ENCODE results near the gene CCDC172. TPM values are rescaled to one million over a fixed set of nuclear protein-coding genes. Genes with fewer than 3 reads are reported as not detected.

CCDC172 gene
- total and polyA plus RNA-seq, 8 donors, result not detected

DNA sequence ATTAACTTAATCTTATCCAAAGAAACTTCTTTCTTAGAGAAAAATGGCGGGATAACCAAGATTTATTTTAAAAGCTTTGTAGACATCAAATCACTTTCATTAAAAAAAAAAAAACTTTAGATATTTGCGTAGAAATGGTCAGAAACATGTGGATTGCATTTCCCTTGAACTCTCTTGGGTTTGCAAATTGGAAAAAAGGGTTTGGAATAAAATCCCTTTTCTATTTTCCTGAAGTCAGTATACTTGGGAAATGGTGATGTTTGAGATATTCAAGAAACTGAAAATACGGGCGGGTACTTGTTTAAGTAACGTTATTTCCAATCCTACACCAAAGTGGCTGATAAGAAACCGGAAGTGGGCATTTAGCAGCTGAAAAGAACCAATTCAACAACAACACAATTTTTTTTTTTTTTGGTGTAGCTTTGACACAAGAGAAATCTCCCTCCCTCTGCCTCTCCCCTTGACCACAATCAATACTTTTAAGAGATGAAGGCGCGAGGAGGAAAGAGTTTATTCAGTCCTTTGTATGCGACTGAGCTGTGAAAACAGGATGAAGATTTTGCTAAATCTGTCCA, 37.5 kb upstream of the CCDC172 start:
- DNase-seq, result no peak
- intact Hi-C loops (cut with DNase I), result no loop called here
- Histone ChIP-seq H3K4me1 (no peaks in the 10 kb centered on the region), H3K27me3 (peaks cover 0 to 13% of the 10 kb centered on the region in 2 donors), H3K4me3 (no peak overlapping the region), H3K9me3 (no peaks in the 10 kb centered on the region), H3K36me3 (no peaks in the 10 kb centered on the region), H3K27ac (no peak overlapping the region)
- no peak for ATAC-seq
- TF ChIP-seq, protein P1, sequence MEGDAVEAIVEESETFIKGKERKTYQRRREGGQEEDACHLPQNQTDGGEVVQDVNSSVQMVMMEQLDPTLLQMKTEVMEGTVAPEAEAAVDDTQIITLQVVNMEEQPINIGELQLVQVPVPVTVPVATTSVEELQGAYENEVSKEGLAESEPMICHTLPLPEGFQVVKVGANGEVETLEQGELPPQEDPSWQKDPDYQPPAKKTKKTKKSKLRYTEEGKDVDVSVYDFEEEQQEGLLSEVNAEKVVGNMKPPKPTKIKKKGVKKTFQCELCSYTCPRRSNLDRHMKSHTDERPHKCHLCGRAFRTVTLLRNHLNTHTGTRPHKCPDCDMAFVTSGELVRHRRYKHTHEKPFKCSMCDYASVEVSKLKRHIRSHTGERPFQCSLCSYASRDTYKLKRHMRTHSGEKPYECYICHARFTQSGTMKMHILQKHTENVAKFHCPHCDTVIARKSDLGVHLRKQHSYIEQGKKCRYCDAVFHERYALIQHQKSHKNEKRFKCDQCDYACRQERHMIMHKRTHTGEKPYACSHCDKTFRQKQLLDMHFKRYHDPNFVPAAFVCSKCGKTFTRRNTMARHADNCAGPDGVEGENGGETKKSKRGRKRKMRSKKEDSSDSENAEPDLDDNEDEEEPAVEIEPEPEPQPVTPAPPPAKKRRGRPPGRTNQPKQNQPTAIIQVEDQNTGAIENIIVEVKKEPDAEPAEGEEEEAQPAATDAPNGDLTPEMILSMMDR (IDR thresholded peaks at IDR 0.05), result no peak

DNA sequence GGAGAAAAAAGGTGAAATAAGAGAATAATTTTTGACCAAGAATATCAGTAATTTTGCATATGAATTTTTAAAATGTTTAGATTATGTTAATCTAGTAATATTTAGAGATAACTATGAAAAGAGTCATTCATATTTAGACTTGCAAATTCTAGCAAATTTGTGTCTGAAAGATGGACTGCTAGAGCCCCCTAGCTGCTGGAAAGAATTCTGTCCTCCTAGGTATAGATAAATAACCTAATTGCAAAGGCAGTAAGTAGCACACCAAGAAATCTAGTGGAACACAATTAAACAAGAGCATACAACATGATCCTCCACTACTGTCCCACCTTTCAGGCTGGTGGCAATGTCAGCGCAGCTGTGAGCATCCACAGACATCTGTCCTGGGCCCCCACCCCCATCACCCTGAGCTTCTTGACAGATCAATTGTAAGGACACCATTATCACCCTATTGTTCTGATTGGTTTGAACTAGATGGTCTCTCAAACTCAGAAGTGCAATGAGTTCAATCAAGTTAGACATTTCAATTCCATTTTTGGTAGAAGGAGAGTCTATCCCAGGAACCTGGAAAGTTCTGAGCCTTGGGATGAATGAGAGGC, 36.2 kb upstream of the CCDC172 start:
- H3K27ac ChIP-seq, result no peak overlapping the region
- ATAC-seq (peak; percentile 60), DNase-seq (peak in 2 of 4 donors; percentile 51 to 72)
- H3K27me3 ChIP-seq, result peaks cover 0 to 13% of the 10 kb centered on the region in 2 donors
- no peak overlapping the region for H3K4me3 ChIP-seq
- no peaks in the 10 kb centered on the region for H3K4me1 ChIP-seq
- no peaks in the 10 kb centered on the region for H3K9me3 ChIP-seq
- TF ChIP-seq, protein P1 (IDR thresholded peaks at IDR 0.05), result peak; percentile 19 to 70
- no peaks in the 10 kb centered on the region for H3K36me3 ChIP-seq
- intact Hi-C loops (cut with DNase I), result no loop called here

DNA sequence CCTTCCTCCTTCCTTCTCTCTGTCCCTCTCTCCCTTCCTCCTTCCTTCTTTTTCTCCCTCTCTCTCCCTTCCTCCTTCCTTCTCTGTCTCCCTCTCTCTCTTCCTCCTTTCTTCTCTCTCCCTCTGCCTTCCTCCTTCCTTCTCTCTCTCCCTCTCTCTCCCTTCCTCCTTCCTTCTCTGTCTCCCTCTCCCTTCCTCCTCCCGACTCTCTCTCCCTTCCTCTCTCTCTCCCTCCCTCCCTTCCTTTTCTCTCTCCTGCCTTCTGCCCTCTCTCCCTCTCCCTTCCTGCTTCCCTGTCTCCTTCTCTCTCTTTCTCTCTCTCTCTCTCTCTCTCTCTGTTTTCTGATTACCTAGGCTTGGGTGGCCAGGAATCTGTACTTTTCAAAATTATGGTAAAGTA, 34.6 kb upstream of the CCDC172 start:
- H3K27ac ChIP-seq, result no peak overlapping the region
- no peak for ATAC-seq
- no peaks in the 10 kb centered on the region for H3K36me3 ChIP-seq
- DNase-seq, result no peak
- H3K4me1 ChIP-seq, result no peaks in the 10 kb centered on the region
- TF ChIP-seq, protein P1 (IDR thresholded peaks at IDR 0.05), result no peak
- H3K9me3 ChIP-seq, result no peaks in the 10 kb centered on the region
- intact Hi-C loops (cut with DNase I), result no loop called here
- peaks cover 0 to 13% of the 10 kb centered on the region in 2 donors for H3K27me3 ChIP-seq
- no peak overlapping the region for H3K4me3 ChIP-seq

DNA sequence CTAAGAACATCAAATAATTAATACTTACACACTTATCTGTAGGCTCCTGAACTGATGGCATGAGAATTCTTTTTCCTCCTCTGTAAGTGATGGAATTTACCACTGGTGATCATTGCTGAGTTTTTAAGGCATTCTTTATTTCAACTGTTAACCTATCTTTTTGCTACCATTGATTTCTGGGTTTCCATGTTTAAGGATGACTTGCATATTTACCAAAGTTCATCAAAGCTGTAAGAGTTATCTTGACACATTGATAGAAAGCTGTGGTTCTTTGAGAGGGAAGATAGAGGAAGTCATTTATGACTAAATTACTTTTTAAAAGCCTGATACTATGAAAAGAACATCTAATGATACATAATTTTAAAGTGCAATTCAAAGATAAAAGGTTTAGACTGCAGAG, 31.8 kb upstream of the CCDC172 start:
- TF ChIP-seq, protein P1 (IDR thresholded peaks at IDR 0.05), result no peak
- H3K9me3 ChIP-seq, result no peaks in the 10 kb centered on the region
- no peak overlapping the region for H3K4me3 ChIP-seq
- H3K4me1 ChIP-seq, result no peaks in the 10 kb centered on the region
- no peak for DNase-seq
- ATAC-seq, result no peak
- no peaks in the 10 kb centered on the region for H3K36me3 ChIP-seq
- intact Hi-C loops (cut with DNase I), result no loop called here
- no peak overlapping the region for H3K27ac ChIP-seq
- H3K27me3 ChIP-seq, result peaks cover 0 to 1% of the 10 kb centered on the region in 2 donors

DNA sequence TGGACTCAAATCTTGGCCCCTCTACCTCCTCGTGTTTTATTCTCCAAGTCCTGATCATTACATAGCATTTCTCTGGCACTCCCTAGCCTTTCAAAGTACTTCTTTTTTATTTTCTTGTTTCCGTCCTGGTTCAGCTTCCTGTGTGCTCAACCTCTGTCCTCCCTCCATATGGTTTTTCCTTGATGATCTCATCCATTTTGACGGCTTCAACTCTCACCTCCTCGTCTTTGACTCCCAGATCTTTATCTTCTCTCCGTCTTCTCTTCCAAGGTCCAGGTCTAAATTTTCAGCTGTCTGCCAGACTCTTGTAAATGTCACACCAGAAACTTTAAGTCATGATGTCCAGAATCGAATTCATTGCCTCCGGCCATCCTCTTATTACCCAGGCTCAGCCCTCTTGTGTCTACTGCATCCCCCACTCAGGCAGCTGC, 27.9 kb upstream of the CCDC172 start:
- ATAC-seq (no peak), DNase-seq (no peak)
- TF ChIP-seq, protein P1 (IDR thresholded peaks at IDR 0.05), result no peak
- intact Hi-C loops (cut with DNase I), result no loop called here
- no peaks in the 10 kb centered on the region for H3K36me3 ChIP-seq
- no peak overlapping the region for H3K4me3 ChIP-seq
- no peaks in the 10 kb centered on the region for H3K9me3 ChIP-seq
- no peak overlapping the region for H3K27ac ChIP-seq
- no peaks in the 10 kb centered on the region for H3K4me1 ChIP-seq
- no peaks in the 10 kb centered on the region for H3K27me3 ChIP-seq
